IMR-90 (cell line): ENCODE results near the gene SECTM1. TPM values are rescaled to one million over a fixed set of nuclear protein-coding genes. Genes with fewer than 3 reads are reported as not detected.

Source experiments
- ELK1 ChIP-seq: fragments of 150-350 bp; IDR thresholded peaks from 2 replicates; pipeline ENCODE4 v1.6.1; 2016; ENCODE audit warnings: low read depth, mild to moderate bottlenecking, low read length, moderate library complexity, borderline replicate concordance
- MAZ ChIP-seq: IDR thresholded peaks from 2 replicates; pipeline ENCODE4 v1.6.1; 2012; ENCODE audit warnings: low read depth, mild to moderate bottlenecking, low read length, improper control_type of control experiment, moderate library complexity, borderline replicate concordance
- NFE2L2 ChIP-seq: fragments of 150-350 bp; IDR thresholded peaks from 2 replicates; pipeline ENCODE4 v1.6.1; 2016; ENCODE audit warnings: low read depth, mild to moderate bottlenecking, low read length
- POLR2A ChIP-seq: IDR thresholded peaks from 2 replicates; pipeline ENCODE4 v1.6.1; 2012; ENCODE audit warnings: mild to moderate bottlenecking, low read depth, low read length
- RAD21 ChIP-seq: IDR thresholded peaks from 2 replicates; pipeline ENCODE4 v1.6.1; 2012; ENCODE audit warnings: low read length, improper control_type of control experiment
- polyA plus RNA-seq, 3 experiments: library from polyadenylated mRNA; depleted of rRNA; stranded (reverse); fragments of >200 nt; gene quantifications; 2 replicates each; pipeline ENCODE4 v1.2.3, GENCODE V29; 2012; ENCODE audit warnings: low replicate concordance in 1 of 3
- total RNA-seq: library from RNA; depleted of rRNA; stranded (reverse); fragments of >200 nt; gene quantifications from 2 replicates; pipeline ENCODE4 v1.2.3, GENCODE V29; 2012

The SECTM1 gene
- total and polyA plus RNA-seq, 2 of the 4 experiments (the other 2 are of a cell fraction) = 2.3 to 4.4 TPM

- no peak for TF ChIP-seq NFE2L2
- no peak for TF ChIP-seq POLR2A
- no peak for TF ChIP-seq RAD21
- no peak for TF ChIP-seq ELK1
- TF ChIP-seq MAZ = no peak
These were observed 13.3 kb downstream of the SECTM1 start (continued) for GRCh38 chr17:82320140-82320840.
